NCI-H1417 treated with DMSO at 0.1 percent for 48 hours (cell line): Measurements from ENCODE around the gene DIDO1.
"Not testable (repeated sequence)": the region's sequence is repeated elsewhere in the genome, so short reads cannot be mapped to it uniquely, and the experiment has no call there.

Experiments used
- DNase-seq: peaks from one replicate; lab custom pipeline; 2025; lab: John Stamatoyannopoulos, UW

The DIDO1 gene

DNA sequence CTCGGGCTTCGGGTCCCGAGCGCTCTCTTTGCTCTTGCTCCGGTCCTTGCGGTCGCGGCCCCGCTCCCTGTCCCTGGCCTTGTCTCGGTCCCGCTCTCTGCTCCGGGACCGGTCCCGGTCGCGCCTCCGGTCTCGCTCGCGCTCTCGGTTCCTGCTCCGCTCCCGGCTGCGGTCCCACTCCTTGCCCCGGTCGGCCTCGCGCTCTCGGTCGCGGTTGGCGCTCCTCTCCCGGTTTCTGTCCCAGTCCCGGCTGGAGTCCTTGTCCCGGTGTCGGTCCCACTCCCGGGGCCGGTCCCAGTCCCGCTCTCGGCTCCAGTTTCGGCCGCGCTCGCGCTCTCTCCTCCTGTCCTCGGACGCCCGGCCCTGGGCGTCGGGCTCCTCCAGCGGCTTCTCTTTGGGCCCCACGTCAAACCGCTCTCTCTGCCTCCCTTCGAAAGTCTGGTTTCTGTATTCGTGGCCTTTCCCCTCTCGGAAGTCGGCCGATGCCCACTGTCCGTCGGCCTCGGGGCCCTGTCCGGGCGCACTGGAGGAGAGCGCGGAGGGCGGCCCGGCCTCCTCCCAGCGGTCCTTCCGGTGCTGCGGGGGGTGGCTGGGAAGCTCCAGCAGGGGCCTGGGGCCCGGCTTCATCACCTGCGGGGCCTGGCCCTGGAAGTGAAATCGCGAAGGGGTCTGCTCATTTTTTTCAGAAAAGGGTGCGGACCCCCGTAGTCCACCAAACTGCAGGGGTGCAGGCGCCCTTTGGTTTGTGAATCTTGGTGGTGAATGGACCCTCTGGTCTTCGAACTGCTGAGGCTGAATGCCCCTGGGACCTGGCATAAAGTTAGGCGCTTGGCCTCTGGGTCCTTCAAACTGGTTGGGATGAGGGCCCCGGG is 46.8 kb downstream of the DIDO1 start:
- no peak for DNase-seq

DNA sequence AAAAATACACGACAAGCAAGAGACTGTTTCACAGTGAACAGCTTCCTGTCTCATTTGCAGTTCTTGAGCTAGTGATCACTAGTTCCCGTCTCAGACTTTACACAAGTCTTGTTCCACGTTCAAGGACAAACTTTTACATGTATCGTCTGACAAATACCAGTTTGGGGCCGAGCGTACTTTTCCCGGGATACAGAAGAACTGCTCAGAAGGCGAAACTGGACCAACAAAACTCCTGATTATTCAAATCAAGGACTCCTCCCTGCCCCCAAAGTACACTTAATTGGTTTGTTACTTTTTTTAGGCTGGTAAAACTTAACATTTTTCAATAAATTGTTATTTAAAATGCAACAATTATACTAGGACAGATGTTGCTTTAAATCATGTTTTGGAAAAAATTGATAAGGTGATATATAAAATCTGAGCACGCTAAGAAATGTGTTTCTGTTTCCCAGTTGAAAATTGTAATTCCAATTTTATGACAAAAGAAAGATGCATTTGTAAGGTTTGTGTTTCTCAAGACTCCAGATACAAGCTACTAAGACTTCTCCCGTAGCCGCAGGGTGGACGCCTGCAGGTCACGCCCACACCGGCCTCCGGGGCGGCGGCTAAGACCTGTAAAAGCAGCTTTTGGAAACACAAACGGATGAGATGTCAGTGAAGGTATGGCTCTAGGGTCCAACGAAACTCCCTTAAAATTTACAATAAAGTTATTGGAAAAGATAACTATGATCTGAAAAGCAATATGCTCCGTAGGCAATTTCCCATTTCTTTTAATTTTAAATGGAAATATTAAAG is 47.9 kb downstream of the DIDO1 start:
- DNase-seq = no peak

DNA sequence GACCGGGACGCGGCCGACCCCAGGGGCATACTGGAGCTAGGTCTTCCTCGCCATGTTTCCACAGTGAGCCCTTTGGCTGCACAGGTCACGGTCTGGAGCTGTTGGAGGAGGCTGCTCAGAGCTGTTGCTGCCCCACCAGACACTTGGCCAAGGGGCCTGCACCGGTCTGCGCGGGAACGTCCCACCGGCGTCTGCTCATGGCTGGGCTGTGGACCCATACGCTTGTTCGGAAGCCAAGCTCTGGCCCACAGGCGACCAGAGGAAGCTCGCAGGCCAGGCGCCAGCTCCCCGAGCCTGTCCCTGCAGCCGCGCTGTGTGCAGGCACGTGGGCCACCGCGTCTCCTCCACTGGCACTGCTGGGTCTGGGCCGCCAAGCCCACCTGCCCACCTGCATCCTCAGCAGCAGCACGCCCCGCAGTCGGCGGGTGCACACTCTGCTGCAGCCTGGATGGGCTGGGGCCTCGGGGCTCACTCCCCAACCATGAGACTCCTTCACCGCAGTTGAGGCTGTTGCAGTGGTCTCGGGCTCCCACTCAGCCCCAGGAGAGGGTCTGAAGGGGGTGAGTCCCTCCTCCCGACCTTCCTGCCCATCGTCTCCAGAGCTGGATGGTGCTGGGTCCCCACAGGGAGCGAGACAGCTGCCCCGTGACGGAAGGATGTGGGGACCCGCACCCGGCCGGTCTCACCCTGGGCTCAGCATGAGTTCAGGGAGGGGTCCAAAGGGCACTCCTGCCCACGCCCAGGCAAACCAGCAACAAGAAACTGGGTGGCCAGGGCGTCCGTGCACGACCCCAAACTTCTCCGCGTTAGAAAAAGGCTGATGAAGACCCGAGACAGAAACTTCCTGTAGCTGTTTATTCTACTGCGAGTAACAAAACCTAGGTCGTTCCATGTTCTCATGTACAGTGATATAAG is 49.1 kb downstream of the DIDO1 start:
- DNase-seq = no peak

DNA sequence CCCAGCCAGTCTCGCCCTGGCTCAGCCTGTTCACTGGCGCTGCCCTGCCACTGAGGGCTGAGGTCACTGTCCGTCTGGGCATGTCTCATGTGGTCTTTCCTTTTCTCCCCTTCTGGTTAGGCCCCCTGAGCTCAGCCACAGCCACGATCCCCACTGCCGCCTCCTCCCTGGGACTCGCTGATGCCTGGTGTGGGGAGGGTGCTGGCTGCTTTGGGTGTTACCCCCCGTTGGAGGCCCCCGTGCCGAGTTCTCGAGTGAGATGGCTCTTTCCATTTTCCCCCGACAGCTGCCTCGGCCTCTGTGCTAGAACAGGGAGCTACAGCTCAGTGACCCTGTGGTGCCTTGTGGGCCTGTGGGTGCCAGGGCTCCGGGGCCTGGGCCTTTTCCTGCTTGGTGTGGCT is 49.8 kb downstream of the DIDO1 start:
- no peak for DNase-seq

DNA sequence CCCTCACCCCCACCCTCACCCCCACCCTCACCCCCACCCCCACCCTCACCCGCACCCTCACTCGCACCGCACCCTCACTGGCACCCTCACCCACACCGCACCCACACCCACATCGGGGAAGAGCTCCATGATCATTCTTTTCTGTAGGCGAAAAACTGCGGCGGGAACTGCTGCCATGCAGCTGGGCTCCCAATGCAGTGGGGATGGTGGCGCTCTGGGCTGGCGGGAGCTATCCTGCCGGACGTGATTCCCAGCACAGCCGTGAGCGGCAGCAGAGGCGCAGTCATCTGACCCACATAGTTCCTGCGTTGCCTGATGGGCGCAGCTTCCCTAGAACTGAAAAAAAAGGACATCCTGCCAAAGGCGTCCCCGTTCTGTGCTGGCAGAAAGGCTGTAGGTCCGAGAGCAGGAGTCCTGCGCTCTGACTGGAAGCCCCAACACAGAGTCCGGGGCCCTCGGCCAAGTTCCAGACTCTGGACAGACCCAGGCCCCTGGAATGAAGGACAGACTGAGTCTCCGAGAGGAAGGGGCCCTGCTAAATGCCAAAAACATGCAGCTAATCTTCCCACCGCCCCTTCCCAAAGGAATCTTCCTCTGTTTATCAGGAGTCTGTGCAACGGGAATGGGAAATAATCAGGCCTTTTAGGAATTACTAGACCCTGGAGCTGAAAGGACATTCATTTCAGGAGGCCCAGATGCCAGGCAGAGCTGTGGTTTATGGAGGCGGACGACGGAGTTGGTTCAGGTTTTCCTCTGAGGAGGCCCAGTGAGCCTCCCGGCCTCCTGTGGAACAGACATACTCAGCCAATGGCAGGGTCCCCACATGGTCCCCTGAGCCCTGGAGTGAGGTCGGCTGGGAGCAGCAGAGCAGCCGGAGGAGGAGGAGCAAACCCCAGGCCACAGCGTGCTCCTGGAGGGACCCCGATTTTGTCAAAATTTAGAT is 50.6 kb downstream of the DIDO1 start:
- peak; percentile 49 for DNase-seq

DNA sequence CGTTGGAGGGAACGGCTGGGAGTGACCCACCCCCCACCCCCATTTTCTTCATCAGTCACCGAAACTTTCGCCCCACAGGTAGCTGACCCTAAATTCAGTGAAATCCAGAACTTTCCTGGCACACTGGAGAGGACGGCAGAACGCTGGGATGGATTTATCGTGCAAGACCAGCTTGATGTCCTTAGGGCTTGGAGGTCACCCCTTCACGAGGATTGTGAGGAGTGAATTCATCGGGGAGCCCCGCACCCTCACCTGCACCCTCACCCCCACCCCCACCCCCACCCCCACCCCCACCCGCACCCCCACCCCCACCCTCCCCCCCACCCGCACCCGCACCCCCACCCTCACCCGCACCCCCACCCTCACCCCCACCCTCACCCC is 51.4 kb downstream of the DIDO1 start:
- no peak for DNase-seq

DNA sequence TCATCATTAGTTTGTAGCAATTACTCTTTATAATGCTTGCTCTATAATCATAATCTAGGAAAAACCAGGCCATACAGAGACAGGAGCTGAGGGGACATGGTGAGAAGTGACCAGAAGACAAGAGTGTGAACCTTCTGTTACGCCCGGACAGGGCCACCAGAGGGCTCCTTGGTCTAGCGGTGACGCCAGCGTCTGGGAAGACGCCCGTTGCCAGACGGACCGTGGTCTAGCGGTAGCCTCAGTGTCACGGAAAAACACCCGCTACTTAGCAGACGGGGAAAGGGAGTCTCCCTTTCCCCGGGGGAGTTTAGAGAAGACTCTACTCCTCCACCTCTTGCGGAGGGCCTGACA is 52.6 kb downstream of the DIDO1 start:
- not testable (repeated sequence) for DNase-seq

DNA sequence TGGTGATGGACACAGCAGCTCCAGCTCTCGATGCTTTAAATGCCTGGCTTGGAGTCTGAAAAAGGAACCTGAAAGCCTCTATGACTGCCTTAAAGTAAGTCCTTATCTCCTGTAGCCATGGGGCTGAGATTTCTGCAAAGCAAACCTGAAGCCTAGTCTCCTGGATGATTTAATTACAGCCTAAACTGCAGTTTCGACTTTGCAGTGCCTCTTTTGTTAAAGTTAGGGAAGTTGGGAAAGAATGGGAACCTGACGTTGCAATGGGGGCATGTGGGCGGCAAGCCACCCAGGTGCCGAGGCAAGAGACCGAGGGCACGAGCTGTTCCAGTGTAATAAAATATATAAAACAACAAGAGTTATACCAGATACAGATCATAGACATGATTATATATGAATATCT is 53.0 kb downstream of the DIDO1 start:
- DNase-seq = no peak

DNA sequence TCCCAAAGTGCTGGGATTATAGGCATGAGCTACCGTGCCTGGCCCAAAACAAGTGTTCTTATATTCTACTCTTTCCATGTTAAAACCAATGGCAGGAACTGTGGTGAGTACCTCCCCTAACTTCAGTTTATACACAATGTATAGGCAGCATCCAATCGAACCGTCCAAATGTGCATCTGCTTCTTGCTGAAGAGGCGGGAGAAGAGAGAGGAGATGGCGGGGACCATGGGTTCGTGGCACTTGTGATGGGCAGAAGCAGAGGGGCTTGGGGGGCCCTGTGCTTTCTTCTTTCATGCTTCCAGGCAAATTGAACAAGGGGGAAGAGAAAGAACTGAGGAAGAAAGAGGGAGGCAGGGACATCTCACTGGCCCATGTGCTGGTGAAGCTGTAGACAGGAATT is 53.4 kb downstream of the DIDO1 start:
- no peak for DNase-seq

DNA sequence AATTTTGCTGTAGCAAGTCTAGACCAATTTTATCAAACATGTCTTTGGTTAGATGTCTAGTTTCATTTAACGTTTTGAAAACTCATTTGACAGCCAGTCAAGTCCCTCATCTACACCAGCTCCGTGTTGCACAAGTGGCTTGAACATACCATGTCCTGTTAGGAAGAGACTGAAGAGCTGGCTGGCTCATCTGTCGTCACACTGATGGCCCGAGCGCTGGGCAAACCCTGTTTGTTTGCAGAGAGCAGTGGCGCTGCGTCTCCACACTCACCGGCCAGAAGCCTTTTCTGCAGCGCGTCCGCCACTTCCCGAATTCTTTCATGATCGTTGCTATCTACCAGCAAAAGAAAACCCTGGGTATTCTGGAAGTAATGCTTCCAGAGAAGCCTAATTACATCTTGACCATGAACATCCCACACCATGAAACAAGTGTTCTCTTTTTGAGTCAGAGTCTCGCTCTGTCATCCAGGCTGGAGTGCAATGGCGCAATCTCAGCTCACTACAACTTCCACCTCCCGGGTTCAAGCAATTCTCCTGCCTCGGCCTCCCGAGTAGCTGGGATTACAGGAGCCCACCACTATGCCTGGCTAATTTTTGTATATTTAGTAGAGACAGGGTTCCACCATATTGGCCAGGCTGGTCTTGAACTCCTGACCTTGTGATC is 54.0 kb downstream of the DIDO1 start:
- DNase-seq = no peak

DNA sequence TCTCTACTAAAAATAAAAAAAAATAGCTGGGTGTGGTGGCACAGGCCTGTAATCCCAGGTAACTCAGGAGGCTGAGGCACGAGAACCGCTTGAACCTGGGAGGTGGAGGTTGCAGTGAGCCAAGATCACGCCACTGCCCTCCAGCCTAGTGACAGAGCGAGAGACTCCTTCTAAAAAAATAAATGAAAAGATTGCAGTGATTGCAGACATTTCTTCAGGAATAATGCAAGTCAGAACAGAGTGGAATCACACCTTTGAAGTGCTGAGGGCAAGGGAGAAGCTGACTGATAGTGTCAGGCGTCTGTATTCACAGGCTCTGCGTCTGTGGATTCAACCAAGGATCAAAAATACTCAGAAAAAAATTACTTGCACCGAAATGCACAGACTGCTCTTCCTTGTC is 62.1 kb downstream of the DIDO1 start:
- DNase-seq = no peak

DNA sequence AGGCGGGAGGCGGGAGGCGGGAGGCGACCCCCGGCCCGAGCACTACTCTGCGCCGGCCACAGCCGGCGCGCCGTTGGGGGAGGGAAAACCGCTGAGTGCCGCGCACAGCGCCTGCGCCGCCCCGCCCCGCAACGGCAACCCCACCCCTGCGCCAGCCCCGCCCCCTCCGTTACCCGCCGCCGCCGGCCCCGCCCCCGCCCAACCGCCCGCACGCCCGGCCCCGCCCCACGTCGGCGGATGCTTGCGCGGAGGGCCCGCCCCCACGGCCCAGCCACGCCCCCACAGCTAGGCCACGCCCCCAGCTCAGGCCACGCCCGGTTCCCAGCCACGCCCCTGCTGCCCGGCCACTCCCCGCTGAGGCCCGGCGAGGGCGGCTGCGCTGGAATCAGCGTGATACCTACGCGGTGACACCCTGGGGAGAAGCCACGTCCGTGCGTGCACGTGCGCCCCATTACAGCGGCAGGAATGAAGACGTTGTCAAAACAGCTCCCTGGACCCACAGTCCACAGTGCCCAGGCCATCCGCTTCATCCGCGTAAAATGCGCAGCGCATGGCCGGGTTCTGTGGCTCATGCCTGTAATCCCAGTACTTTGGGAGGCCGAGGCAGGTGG is 64.5 kb downstream of the DIDO1 start, which contains the start of gene TCFL5:
Gene TCFL5 (minus strand): TSS at position 97 of the 611 bp plus-strand sequence. CDS start 152 bp downstream, outside the sequence.
- peak; percentile 47 for DNase-seq

DNA sequence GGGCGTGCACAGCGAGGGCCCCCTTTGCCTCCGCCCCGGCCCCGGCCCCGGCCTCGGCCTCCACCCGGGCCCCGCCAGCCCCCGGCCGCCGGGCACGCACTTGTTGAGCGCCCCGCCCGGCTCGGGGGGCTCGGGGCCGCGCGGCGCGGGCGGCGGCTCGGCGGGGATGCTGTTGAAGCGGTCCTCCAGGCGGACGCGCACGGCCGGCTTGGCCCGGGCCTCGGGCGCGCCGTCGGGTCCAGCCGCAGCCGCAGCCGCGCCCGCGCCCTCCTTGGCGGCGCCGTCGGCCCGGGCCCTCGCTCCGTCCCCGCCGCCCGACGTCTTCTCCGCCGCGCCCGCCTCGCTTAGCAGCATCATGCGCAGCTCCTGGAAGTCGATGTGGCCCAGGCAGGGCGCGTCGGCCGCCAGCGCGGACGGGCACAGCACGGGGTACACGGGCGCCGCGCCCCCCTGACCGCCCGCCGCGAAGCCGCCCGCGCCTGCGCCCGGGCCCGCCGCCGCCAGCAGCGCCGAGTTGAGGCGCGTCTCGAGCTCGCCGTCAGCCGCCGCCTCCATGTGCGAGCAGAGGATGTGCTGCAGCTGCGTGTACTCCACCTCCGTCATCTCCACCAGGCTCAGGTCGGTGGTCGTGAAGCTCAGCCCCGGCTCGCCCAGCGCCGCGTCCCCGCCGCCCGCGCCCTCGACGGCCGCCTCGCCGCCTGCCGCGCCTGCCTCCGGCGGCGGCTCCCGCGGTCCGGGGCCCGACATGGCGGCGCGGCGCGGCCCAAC is 65.2 kb downstream of the DIDO1 start:
- no peak for DNase-seq

DNA sequence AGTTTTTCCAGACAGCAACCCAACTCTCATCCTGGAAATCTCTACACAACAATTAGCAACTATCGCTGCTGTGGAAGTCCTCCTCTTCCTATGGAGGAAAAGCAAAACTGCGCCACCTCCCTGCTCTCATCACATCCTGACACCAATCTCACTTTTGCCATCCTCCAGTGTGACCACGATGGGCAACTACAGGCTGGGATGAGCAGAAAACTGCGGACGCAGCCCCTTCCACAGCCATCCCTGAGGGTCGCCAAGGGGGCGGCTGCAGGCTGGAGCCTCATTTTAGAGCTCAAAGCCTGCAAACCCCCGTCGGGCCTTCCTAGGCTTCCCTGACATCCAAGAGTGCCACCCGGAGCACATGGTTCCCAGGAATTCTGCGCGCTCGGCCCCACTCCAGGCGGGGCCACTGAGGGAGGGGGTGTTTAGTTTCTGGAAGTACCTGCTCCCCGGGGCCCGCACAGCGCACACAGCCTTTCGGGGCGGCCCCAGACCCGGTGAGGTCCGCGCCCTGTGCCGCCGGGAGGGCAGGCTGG is 65.8 kb downstream of the DIDO1 start:
- DNase-seq = no peak

DNA sequence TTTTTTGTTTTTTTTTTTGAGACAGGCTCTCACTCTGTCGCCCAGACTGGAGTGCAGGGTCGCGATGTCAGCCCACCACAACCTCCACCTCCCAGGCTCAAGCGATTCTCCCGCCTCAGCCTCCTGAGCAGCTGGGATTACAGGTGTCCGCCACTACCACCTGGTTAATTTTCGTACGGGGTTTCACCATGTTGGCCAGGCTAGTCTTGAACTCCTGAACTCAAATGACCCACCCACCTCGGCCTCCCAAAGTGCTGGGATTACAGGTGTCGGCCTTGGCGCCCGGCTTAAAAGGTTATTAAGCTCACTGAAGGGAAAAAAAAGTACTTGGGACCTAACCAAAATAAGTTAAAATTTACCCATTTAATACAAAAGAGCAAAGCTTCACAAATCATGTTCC is 66.6 kb downstream of the DIDO1 start:
- DNase-seq = no peak

DNA sequence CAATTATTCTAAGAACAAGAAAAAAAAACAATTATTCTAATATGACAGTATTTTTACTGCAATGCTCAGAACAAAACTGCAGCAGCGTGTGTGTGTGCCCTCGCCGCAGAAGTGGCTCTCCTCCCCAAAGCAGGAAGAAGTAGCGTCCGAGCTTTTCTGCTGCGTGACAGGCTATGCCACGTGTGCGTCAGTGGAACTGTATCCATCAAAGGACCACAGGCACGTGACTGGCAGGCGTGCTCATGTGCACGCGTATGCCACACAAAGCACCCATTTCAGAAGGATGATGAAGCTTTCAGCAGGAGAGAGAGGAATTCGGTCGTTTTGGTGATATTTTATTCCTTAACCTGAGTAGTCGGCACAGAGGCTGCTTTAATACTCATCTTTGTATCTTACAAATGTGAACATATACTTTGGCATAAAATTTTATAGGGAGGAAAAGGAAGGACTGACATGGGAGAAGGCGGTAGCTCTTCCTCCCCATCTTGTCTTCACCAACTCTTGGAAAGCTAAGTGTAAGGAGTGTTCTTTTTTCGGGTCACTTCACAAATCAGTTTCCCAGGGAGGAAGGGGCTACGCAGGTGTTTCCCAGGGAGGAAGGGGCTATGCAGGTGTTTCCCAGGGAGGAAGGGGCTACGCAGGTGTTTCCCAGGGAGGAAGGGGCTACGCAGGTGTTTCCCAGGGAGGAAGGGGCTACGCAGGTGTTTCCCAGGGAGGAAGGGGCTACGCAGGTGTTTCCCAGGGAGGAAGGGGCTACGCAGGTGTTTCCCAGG is 68.1 kb downstream of the DIDO1 start:
- DNase-seq = no peak

DNA sequence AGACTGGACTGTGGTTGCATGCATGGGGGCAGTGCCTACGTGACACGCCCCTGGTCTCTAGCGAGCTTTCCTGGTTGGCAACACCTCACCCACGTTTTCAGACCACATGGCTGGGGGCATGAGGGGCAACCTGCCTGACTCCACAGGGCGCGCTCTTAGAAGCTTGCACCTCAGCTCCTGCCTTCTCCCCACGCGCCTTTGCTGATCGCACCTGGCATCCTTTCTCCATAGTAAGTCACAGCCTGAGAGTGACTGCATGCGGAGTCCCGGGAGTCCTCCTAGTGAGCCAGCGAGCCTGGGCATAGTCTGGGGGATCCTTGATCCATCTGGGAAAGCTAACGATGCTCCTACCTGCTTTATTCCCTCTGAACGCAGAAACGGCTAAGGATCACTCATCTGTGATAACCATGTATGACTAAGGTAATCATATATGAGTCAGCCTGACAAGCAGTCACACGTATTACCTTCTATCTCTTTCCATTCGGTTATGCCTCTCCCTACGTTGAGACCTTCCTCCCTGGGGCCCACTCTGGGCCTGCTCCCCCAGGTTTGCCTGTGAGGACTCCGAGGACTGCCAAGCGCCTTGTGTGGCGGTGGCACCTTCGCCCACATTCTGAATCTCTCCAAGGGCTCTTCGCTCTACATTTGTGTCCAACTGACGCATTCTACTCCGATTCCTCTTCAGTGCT is 69.2 kb downstream of the DIDO1 start:
- DNase-seq = no peak

DNA sequence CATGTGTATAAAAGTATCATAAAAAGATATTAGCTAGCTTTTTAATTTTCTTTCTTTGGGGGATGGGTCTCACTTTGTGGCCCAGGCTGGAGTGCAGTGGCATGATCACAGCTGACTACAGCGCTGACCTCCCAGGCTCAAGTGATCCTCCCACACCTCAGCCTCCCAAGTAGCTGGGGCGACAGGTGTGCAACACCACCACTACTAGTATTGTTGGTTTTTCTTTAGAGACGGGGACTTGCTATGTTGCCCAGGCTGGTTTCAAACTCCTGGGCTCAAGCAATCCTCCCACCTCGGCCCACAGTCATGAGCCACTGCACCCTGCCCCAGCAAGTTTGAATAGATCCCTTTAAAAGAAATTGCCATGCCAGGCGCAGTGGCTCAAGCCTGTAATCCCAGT is 71.2 kb downstream of the DIDO1 start:
- no peak for DNase-seq
